ENCODE results near the gene ESYT2. TPM values are rescaled to one million over a fixed set of nuclear protein-coding genes. Genes with fewer than 3 reads are reported as not detected.

Gene ESYT2
- polyA plus RNA-seq, 1 of the 3 experiments (the other 2 are of a cell fraction), result 34.2 TPM

GRCh38 chr7:158798741-158799140, 30.6 kb downstream of the ESYT2 start:
- ChIA-PET POLR2A (no interaction called here), CTCF (interaction anchor here (0.8 to 1.4 kb wide), 4 partner anchors 13 to 178 kb away, joined by 3 to 5 read pairs (median 4); no protein-coding TSS in a partner anchor)
- no peak overlapping the region for H3K4me3 ChIP-seq (ENCODE audit: low read depth in 2 of 2, low read length in 1 of 2)
- no peak overlapping the region for H3K4me2 ChIP-seq
- no peaks in the 10 kb centered on the region for H3K9me3 ChIP-seq
- WGBS (ENCODE audit: low lambda C conversion rate), result 75% methylated on average over 1 of the region's 1 CpG
- no peak overlapping the region for H3K27ac ChIP-seq (ENCODE audit: low read depth in 2 of 2, low read length in 1 of 2)
- no peak for DNase-seq
- no peaks in the 10 kb centered on the region for H3K27me3 ChIP-seq (ENCODE audit: insufficient read depth)
- H3K36me3 ChIP-seq (replicated peaks in 1 of 2; ENCODE audit: control insufficient read depth in 1 of 2, insufficient read depth in 2 of 2, low read length in 1 of 2), result peaks cover 23 to 42% of the 10 kb centered on the region in 2 experiments
- peaks cover 7 to 16% of the 10 kb centered on the region in 2 experiments; a peak in 3 of 4 replicates for H3K4me1 ChIP-seq (ENCODE audit: control insufficient read depth in 1 of 2, insufficient read depth in 2 of 2, low read depth in 1 of 2, low read length in 1 of 2)
- H3K9ac ChIP-seq, result no peak overlapping the region
- H3K79me2 ChIP-seq (ENCODE audit: insufficient read depth), result peaks cover 66% of the 10 kb centered on the region
- H4K20me1 ChIP-seq (ENCODE audit: insufficient read depth), result peaks cover 5% of the 10 kb centered on the region; the same call in 1 of the 2 replicates
- TF ChIP-seq EZH2phosphoT487 (IDR thresholded peaks at IDR 0.05; ENCODE audit: borderline replicate concordance, low read depth), result no peak
- no peak overlapping the region for H2AFZ ChIP-seq (ENCODE audit: low read depth)
- H3K9me2 ChIP-seq, result no peaks in the 10 kb centered on the region
- peaks cover 9% of the 10 kb centered on the region for H3F3A ChIP-seq (replicated peaks; ENCODE audit: insufficient read depth)

GRCh38 chr7:158796667-158797066, 32.6 kb downstream of the ESYT2 start:
- TF ChIP-seq RFX5 (IDR thresholded peaks at IDR 0.05; ENCODE audit: low read length) (no peak), MXI1 (IDR thresholded peaks at IDR 0.05; ENCODE audit: low read depth, low read length) (no peak)
- Histone ChIP-seq H3F3A (replicated peaks; ENCODE audit: insufficient read depth) (no peaks in the 10 kb centered on the region), H3K4me1 (ENCODE audit: control insufficient read depth in 1 of 2, insufficient read depth in 2 of 2, low read depth in 1 of 2, low read length in 1 of 2) (peaks cover 0 to under 1% of the 10 kb centered on the region in 2 experiments; a peak in 2 of 4 replicates), H3K36me3 (replicated peaks in 1 of 2; ENCODE audit: control insufficient read depth in 1 of 2, insufficient read depth in 2 of 2, low read length in 1 of 2) (peaks cover 33 to 56% of the 10 kb centered on the region in 2 experiments), H3K9me2 (no peaks in the 10 kb centered on the region), H3K27ac (ENCODE audit: low read depth in 2 of 2, low read length in 1 of 2) (no peak overlapping the region), H3K4me2 (no peak overlapping the region), H3K79me2 (ENCODE audit: insufficient read depth) (peaks cover 47% of the 10 kb centered on the region), H3K4me3 (ENCODE audit: low read depth in 2 of 2, low read length in 1 of 2) (no peak overlapping the region), H3K9me3 (no peaks in the 10 kb centered on the region), H3K9ac (no peak overlapping the region), H3K27me3 (ENCODE audit: insufficient read depth) (no peaks in the 10 kb centered on the region), H4K20me1 (ENCODE audit: insufficient read depth) (no peaks in the 10 kb centered on the region), H2AFZ (ENCODE audit: low read depth) (no peak overlapping the region)
- POLR2A ChIA-PET, result no interaction called here
- DNase-seq, result no peak
- CTCF ChIA-PET, result no interaction called here
- WGBS (ENCODE audit: low lambda C conversion rate), result 83% methylated on average over 15 of the region's 23 CpGs

- TF ChIP-seq CHD2 (IDR thresholded peaks at IDR 0.05; ENCODE audit: low read length, partially characterized antibody) (no peak), SIN3A (IDR thresholded peaks at IDR 0.05; ENCODE audit: borderline replicate concordance, low read depth, low read length) (no peak), PBX3 (IDR thresholded peaks at IDR 0.05) (no peak), RCOR1 (IDR thresholded peaks at IDR 0.05; ENCODE audit: low read length) (no peak), RXRA (IDR thresholded peaks at IDR 0.05; ENCODE audit: borderline replicate concordance, low read depth) (no peak), POLR2AphosphoS5 (IDR thresholded peaks at IDR 0.05; ENCODE audit: low read depth, low read length) (no peak), REST (IDR thresholded peaks at IDR 0.05; ENCODE audit: low read depth, low read length) (no peak), MXI1 (IDR thresholded peaks at IDR 0.05; ENCODE audit: low read depth, low read length) (no peak), NRF1 (IDR thresholded peaks at IDR 0.05; ENCODE audit: low read depth, low read length) (no peak), TCF12 (IDR thresholded peaks at IDR 0.05) (no peak), FOXM1 (IDR thresholded peaks at IDR 0.05; ENCODE audit: low read depth) (no peak), GATA2 (CRISPR knock-in tag; IDR thresholded peaks at IDR 0.05) (no peak), RAD21 (IDR thresholded peaks at IDR 0.05; ENCODE audit: low read length) (no peak), TAF1 (IDR thresholded peaks at IDR 0.05; ENCODE audit: borderline replicate concordance, low read depth, low read length) (no peak), IRF3 (IDR thresholded peaks at IDR 0.05; ENCODE audit: low read depth, low read length) (no peak), MEF2A (IDR thresholded peaks at IDR 0.05; ENCODE audit: borderline replicate concordance, low read depth) (no peak)
- CTCF ChIA-PET, result interaction anchor here (0.7 to 1.4 kb wide), 4 partner anchors 9 to 31 kb away, joined by 3 read pairs; no protein-coding TSS in a partner anchor
Observed at GRCh38 chr7:158795272-158795671, 34.0 kb downstream of the ESYT2 start.

More at GRCh38 chr7:158795272-158795671, 34.0 kb downstream of the ESYT2 start:
- no peak for DNase-seq
- Histone ChIP-seq H3K9me3 (no peaks in the 10 kb centered on the region), H4K20me1 (ENCODE audit: insufficient read depth) (no peaks in the 10 kb centered on the region), H3K4me3 (ENCODE audit: low read depth in 2 of 2, low read length in 1 of 2) (no peak overlapping the region), H3K27me3 (ENCODE audit: insufficient read depth) (no peaks in the 10 kb centered on the region), H3K4me1 (ENCODE audit: control insufficient read depth in 1 of 2, insufficient read depth in 2 of 2, low read depth in 1 of 2, low read length in 1 of 2) (no peaks in the 10 kb centered on the region), H3K9ac (no peak overlapping the region), H2AFZ (ENCODE audit: low read depth) (no peak overlapping the region), H3K36me3 (replicated peaks in 1 of 2; ENCODE audit: control insufficient read depth in 1 of 2, insufficient read depth in 2 of 2, low read length in 1 of 2) (peaks cover 42 to 63% of the 10 kb centered on the region in 2 experiments), H3K4me2 (no peak overlapping the region), H3K27ac (ENCODE audit: low read depth in 2 of 2, low read length in 1 of 2) (no peak overlapping the region), H3K79me2 (ENCODE audit: insufficient read depth) (peaks cover 33% of the 10 kb centered on the region), H3K9me2 (no peaks in the 10 kb centered on the region), H3F3A (replicated peaks; ENCODE audit: insufficient read depth) (no peaks in the 10 kb centered on the region)
- 68% methylated on average over 4 of the region's 4 CpGs for WGBS (ENCODE audit: low lambda C conversion rate)
- POLR2A ChIA-PET, result no interaction called here

All from SK-N-SH (cell line).